ENCODE measurements around the gene PAK5. TPM values are rescaled to one million over a fixed set of nuclear protein-coding genes. Genes with fewer than 3 reads are reported as not detected.

Gene PAK5
- total and polyA plus RNA-seq, 2 donors (not counting 1 experiment from before 2014, with no cell fraction given) = not detected

GRCh38 chr20:9555781-9556180 lies 283.1 kb downstream of the PAK5 start:
- DNase-seq = no peak
- H3K9me3 ChIP-seq (ENCODE audit: control extremely low read depth in 1 of 3, control insufficient read depth in 2 of 3, insufficient read depth in 1 of 3, low read length in 2 of 3) = peaks cover 0 to 3% (median 0%) of the 10 kb centered on the region in 3 donors
- Mint-ChIP-seq H3K4me1 (no peaks in the 10 kb centered on the region), H3K27ac (no peak overlapping the region), H3K4me3 (no peak overlapping the region), H3K9me3 (ENCODE audit: insufficient read depth) (peaks cover 3% of the 10 kb centered on the region), H3K27me3 (peaks cover 14% of the 10 kb centered on the region)
- H3K36me3 ChIP-seq (replicated peaks in 1 of 2; ENCODE audit: control extremely low read depth in 1 of 2, control insufficient read depth in 1 of 2, extremely low read depth in 1 of 2, insufficient read depth in 2 of 2, low read length in 1 of 2) = no peaks in the 10 kb centered on the region
- POLR2A ChIA-PET = no interaction called here
- H3K27ac ChIP-seq (ENCODE audit: low read length in 2 of 2) = no peak overlapping the region
- H3K4me1 ChIP-seq (ENCODE audit: control insufficient read depth in 2 of 2, insufficient read depth in 2 of 2, low read length in 2 of 2) = no peaks in the 10 kb centered on the region
- intact Hi-C loops (cut with micrococcal nuclease) = no loop called here
- H3K4me3 ChIP-seq (ENCODE audit: control extremely low read depth in 1 of 5, extremely low read depth in 1 of 5, insufficient read depth in 1 of 5, low read depth in 2 of 5, low read length in 4 of 5) = no peak overlapping the region
- H3K27me3 ChIP-seq (replicated peaks in 1 of 4; ENCODE audit: control extremely low read depth in 1 of 4, control insufficient read depth in 3 of 4, insufficient read depth in 4 of 4, low read length in 3 of 4) = peaks cover 0 to 9% (median 3%) of the 10 kb centered on the region in 4 experiments
- 63% methylated on average over 1 of the region's 2 CpGs for WGBS (ENCODE audit: insufficient coverage)
- ATAC-seq (ENCODE audit: low read depth) = no peak
- no peaks in the 10 kb centered on the region for H4K20me1 ChIP-seq (ENCODE audit: control insufficient read depth, insufficient read depth, low read length, poor library complexity, severe bottlenecking)
- CTCF ChIA-PET = no interaction called here
- no peak overlapping the region for H2AFZ ChIP-seq (ENCODE audit: insufficient read depth, low read depth, low read length, poor library complexity, severe bottlenecking)
- no peak overlapping the region for H3K9ac ChIP-seq (ENCODE audit: low read length)
- no peak overlapping the region for H3K4me2 ChIP-seq (replicated peaks; ENCODE audit: low read depth, low read length, poor library complexity, severe bottlenecking)
- TF ChIP-seq EZH2 (IDR thresholded peaks at IDR 0.05; ENCODE audit: borderline replicate concordance, insufficient read depth, low read depth, low read length, poor library complexity, severe bottlenecking) (no peak), CTCF (IDR thresholded peaks at IDR 0.05) (no peak)
- no peaks in the 10 kb centered on the region for H3K79me2 ChIP-seq (ENCODE audit: control insufficient read depth, insufficient read depth, low read length)

- Mint-ChIP-seq H3K4me1 (no peaks in the 10 kb centered on the region), H3K4me3 (no peak overlapping the region), H3K27ac (no peak overlapping the region), H3K27me3 (peaks cover 9% of the 10 kb centered on the region), H3K9me3 (ENCODE audit: insufficient read depth) (no peaks in the 10 kb centered on the region)
- ATAC-seq (ENCODE audit: low read depth) (no peak), DNase-seq (no peak)
- 53% methylated on average over 4 of the region's 4 CpGs for WGBS (ENCODE audit: insufficient coverage)
- Histone ChIP-seq H3K4me1 (ENCODE audit: control insufficient read depth in 2 of 2, insufficient read depth in 2 of 2, low read length in 2 of 2) (no peaks in the 10 kb centered on the region), H3K27ac (ENCODE audit: low read length in 2 of 2) (no peak overlapping the region), H3K79me2 (ENCODE audit: control insufficient read depth, insufficient read depth, low read length) (no peaks in the 10 kb centered on the region), H3K36me3 (replicated peaks in 1 of 2; ENCODE audit: control extremely low read depth in 1 of 2, control insufficient read depth in 1 of 2, extremely low read depth in 1 of 2, insufficient read depth in 2 of 2, low read length in 1 of 2) (no peaks in the 10 kb centered on the region), H3K4me2 (replicated peaks; ENCODE audit: low read depth, low read length, poor library complexity, severe bottlenecking) (no peak overlapping the region), H3K4me3 (ENCODE audit: control extremely low read depth in 1 of 5, extremely low read depth in 1 of 5, insufficient read depth in 1 of 5, low read depth in 2 of 5, low read length in 4 of 5) (no peak overlapping the region), H3K9me3 (ENCODE audit: control extremely low read depth in 1 of 3, control insufficient read depth in 2 of 3, insufficient read depth in 1 of 3, low read length in 2 of 3) (peaks cover 0 to 3% (median 0%) of the 10 kb centered on the region in 3 donors), H2AFZ (ENCODE audit: insufficient read depth, low read depth, low read length, poor library complexity, severe bottlenecking) (no peak overlapping the region), H4K20me1 (ENCODE audit: control insufficient read depth, insufficient read depth, low read length, poor library complexity, severe bottlenecking) (no peaks in the 10 kb centered on the region), H3K27me3 (replicated peaks in 1 of 4; ENCODE audit: control extremely low read depth in 1 of 4, control insufficient read depth in 3 of 4, insufficient read depth in 4 of 4, low read length in 3 of 4) (peaks cover 0 to 7% (median 2%) of the 10 kb centered on the region in 4 experiments), H3K9ac (ENCODE audit: low read length) (no peak overlapping the region)
- intact Hi-C loops (cut with micrococcal nuclease) = no loop called here
- ChIA-PET CTCF (no interaction called here), POLR2A (no interaction called here)
- TF ChIP-seq EZH2 (IDR thresholded peaks at IDR 0.05; ENCODE audit: borderline replicate concordance, insufficient read depth, low read depth, low read length, poor library complexity, severe bottlenecking) (no peak), CTCF (IDR thresholded peaks at IDR 0.05) (no peak)
Measured at GRCh38 chr20:9551808-9552550, 286.9 kb downstream of the PAK5 start.

All from B cell (primary cell).